GM12865 (cell line): Measurements from ENCODE around the gene SHISA8.

Source experiments
- DNase-seq: peaks from one replicate; pipeline ENCODE4 v3.0.0; 2010; ENCODE audit warnings: low read depth
- H3K4me3 ChIP-seq: 2 replicates; pipeline ENCODE4 v1.5.1; 2011; ENCODE audit warnings: mild to moderate bottlenecking, low read depth, low read length, control low read depth
- TF ChIP-seq, protein P1 (sequence below): IDR thresholded peaks from 2 replicates; pipeline ENCODE4 v1.5.1; 2011; ENCODE audit warnings: low read length, control low read depth, low read depth, inconsistent platforms; ENCODE audit not compliant: insufficient read depth; ENCODE audit errors: missing control alignments

The SHISA8 gene

GRCh38 chr22:41917903-41918791, 3.3 kb upstream of the SHISA8 start:
- peak; percentile 70 for DNase-seq
- TF ChIP-seq, protein P1, sequence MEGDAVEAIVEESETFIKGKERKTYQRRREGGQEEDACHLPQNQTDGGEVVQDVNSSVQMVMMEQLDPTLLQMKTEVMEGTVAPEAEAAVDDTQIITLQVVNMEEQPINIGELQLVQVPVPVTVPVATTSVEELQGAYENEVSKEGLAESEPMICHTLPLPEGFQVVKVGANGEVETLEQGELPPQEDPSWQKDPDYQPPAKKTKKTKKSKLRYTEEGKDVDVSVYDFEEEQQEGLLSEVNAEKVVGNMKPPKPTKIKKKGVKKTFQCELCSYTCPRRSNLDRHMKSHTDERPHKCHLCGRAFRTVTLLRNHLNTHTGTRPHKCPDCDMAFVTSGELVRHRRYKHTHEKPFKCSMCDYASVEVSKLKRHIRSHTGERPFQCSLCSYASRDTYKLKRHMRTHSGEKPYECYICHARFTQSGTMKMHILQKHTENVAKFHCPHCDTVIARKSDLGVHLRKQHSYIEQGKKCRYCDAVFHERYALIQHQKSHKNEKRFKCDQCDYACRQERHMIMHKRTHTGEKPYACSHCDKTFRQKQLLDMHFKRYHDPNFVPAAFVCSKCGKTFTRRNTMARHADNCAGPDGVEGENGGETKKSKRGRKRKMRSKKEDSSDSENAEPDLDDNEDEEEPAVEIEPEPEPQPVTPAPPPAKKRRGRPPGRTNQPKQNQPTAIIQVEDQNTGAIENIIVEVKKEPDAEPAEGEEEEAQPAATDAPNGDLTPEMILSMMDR = no peak
- H3K4me3 ChIP-seq = no peak overlapping the region

DNA sequence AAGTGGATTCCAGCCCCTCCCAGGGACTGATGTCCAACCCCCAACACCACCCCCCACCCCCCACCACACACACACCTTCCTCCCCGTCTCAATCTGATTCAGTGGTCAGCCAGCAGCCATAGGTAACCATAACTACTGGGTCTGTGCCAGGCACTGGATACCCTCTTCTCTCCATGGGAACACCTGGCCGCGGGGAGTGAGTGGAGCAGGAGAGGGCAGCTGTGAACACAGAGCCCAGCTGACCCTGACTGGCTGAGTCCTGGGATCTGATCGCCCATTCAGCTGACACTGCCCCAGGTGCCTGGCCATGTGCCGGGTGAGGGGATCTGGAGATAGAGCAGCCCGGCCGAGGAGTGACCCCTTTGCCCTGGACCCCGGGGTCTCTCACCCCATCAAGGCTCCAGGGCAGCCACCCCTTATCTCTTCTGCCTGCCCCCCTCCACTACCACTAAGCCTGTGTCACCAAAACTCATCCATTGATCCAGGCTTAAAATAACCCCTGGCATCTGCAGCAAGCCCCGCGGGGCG, 2.6 kb upstream of the SHISA8 start:
- no peak for DNase-seq
- TF ChIP-seq, protein P1 = no peak
- H3K4me3 ChIP-seq = no peak overlapping the region

DNA sequence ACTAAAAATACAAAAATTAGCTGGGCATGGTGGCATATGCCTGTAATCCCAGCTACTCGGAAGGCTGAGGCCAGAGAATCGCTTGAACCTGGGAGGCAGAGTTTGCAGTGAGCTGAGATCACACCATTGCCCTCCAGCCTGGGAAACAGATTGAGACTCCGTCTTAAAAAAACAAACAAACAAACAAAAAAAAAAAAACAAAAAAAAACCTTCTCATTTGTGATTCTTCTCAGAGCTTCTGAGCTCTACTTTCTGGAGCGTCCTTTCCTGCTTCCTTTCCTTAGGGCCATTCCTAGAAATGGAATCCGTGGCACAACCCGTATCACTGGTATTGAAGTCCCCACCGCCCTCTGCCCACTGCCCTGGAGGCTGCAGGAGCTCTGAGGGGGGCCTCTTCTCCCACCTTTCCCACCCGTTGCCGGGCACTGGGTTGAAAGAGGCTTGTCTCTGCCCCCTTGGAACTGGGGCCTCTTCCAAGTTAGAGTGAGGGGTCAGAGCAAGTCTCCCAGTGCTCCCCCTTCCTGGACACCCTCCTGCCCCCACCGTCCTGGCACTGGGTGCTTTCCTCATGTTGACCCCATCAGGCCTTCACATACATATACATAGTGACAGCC, 2.0 kb upstream of the SHISA8 start:
- no peak overlapping the region for H3K4me3 ChIP-seq
- TF ChIP-seq, protein P1 = no peak
- DNase-seq = no peak

DNA sequence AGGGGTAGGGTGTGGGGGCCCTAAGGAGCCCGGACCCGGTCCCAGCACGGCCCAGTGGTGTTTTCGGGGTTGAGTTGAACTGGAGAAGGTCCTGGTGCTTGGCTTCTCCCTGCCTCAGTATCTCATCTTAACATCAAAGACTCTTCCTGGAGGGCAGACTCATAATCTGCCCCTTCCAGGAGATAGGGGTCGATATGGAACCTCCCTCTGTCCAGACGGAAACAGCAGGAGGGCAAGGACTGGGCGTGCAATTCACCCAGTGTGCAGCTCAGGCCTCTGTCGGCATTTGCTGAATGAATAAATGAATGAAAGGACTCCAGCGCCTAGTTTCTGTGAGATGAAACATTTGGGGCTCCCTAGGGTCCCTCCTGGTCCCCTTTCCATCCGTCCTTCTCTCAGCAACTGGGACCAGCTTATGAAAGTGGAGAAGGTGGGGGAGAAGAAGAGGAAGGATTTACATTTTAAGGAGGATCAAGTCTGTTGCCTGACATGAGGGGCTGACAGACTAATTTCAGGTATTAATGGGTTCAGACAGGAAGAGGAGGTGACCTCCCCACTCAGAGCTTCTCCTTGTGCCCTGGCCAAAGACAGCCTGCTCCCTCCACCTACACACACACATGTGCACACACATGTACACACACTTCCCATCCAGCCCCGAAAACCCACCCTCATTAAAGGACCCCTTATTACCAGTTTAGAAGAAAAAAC, 1.1 kb upstream of the SHISA8 start:
- H3K4me3 ChIP-seq = no peak overlapping the region
- TF ChIP-seq, protein P1 = no peak
- no peak for DNase-seq

DNA sequence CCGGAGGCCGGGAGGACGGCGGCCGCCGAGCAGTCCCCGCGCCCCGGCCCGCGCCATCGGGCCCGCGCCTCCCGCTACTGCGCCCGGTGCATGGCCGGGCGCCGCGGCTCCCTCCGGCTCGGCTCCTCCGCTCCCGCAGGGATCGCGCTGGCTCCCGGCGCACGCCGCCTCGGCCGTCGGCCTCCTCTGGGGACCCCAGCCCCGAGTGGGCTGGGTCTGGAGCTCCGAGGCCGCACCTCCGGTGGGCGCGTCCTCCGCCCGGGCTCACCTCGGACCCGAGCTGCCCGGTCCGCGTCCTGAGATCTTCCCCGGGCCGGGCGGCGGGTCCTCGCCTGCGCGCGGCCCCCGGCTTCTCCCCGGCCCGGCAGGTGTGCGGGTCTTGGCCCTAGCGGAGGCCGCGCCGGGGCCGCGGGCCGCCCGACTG, 251 bp downstream of the SHISA8 start:
- no peak for DNase-seq
- TF ChIP-seq, protein P1 = no peak
- H3K4me3 ChIP-seq = peak overlapping the region; percentile 41

GRCh38 chr22:41913842-41914534, 886 bp downstream of the SHISA8 start:
- no peak for DNase-seq
- no peak overlapping the region; the same call in 1 of the 2 replicates for H3K4me3 ChIP-seq
- TF ChIP-seq, protein P1 = no peak
